Loucy (cell line): ENCODE data around the gene RAB35.

Experiments
- H2AFZ ChIP-seq: fragments of 200-600 bp; sonication (generic); 2 replicates; pipeline ENCODE4 v1.6.0; 2016; ENCODE audit warnings: antibody characterized with exemption, mild to moderate bottlenecking, low read length, moderate library complexity
- H3F3A ChIP-seq: fragments of 200-600 bp; 2 replicates; pipeline ENCODE4 v1.6.0; 2016; ENCODE audit warnings: antibody characterized with exemption, low read depth, mild to moderate bottlenecking
- H3K27me3 ChIP-seq: fragments of 200-600 bp; sonication (generic); 2 replicates; pipeline ENCODE4 v1.6.1; 2014; ENCODE audit warnings: low read length, mild to moderate bottlenecking; ENCODE audit not compliant: insufficient read depth, poor library complexity, severe bottlenecking
- H3K36me3 ChIP-seq: fragments of 200-600 bp; sonication (generic); 2 replicates; pipeline ENCODE4 v1.6.1; 2016; ENCODE audit warnings: low read length; ENCODE audit not compliant: insufficient read depth
- H3K4me1 ChIP-seq: fragments of 200-600 bp; sonication (generic); 2 replicates; pipeline ENCODE4 v1.5.1; 2014; ENCODE audit warnings: low read length, mild to moderate bottlenecking; ENCODE audit not compliant: insufficient read depth, poor library complexity, severe bottlenecking
- H3K4me2 ChIP-seq: fragments of 200-600 bp; sonication (generic); 2 replicates; pipeline ENCODE4 v1.6.0; 2014; ENCODE audit warnings: antibody characterized with exemption, low read length, low read depth, mild to moderate bottlenecking; ENCODE audit not compliant: poor library complexity, severe bottlenecking
- H3K4me3 ChIP-seq: fragments of 200-600 bp; sonication (generic); 2 replicates; pipeline ENCODE4 v1.5.1; 2014; ENCODE audit warnings: low read length, mild to moderate bottlenecking, mixed read lengths; ENCODE audit not compliant: poor library complexity, severe bottlenecking
- H3K79me2 ChIP-seq: fragments of 200-600 bp; sonication (generic); 2 replicates; pipeline ENCODE4 v1.6.1; 2014; ENCODE audit warnings: low read length; ENCODE audit not compliant: insufficient read depth
- H3K9ac ChIP-seq: fragments of 200-600 bp; sonication (generic); 2 replicates; pipeline ENCODE4 v1.6.0; 2014; ENCODE audit warnings: mild to moderate bottlenecking, low read depth, low read length, moderate library complexity; ENCODE audit not compliant: poor library complexity, severe bottlenecking
- H3K9me2 ChIP-seq: fragments of 200-600 bp; sonication (generic); replicated peaks from 2 replicates; pipeline ENCODE4 v1.6.1; 2016; ENCODE audit warnings: low read depth, low read length, mixed read lengths
- H3K9me3 ChIP-seq: fragments of 200-600 bp; sonication (generic); 2 replicates; pipeline ENCODE4 v1.6.1; 2014; ENCODE audit warnings: mild to moderate bottlenecking, antibody characterized with exemption, low read length, low read depth; ENCODE audit not compliant: insufficient read depth
- H4K20me1 ChIP-seq: fragments of 200-600 bp; sonication (generic); 2 replicates; pipeline ENCODE4 v1.6.0; 2014; ENCODE audit warnings: antibody characterized with exemption, low read length, mild to moderate bottlenecking; ENCODE audit not compliant: insufficient read depth, poor library complexity, severe bottlenecking
- EZH2phosphoT487 ChIP-seq: fragments of 200-600 bp; IDR thresholded peaks from 2 replicates; pipeline ENCODE4 v1.6.1; 2018; ENCODE audit warnings: antibody characterized with exemption, mild to moderate bottlenecking, moderate library complexity, borderline replicate concordance
- TF ChIP-seq, protein P1 (sequence below): fragments of 200-600 bp; sonication (generic); conservative IDR thresholded peaks from 2 replicates; pipeline ENCODE4 v1.5.1; 2014; ENCODE audit warnings: mild to moderate bottlenecking, antibody characterized with exemption, low read length

RAB35 gene

DNA sequence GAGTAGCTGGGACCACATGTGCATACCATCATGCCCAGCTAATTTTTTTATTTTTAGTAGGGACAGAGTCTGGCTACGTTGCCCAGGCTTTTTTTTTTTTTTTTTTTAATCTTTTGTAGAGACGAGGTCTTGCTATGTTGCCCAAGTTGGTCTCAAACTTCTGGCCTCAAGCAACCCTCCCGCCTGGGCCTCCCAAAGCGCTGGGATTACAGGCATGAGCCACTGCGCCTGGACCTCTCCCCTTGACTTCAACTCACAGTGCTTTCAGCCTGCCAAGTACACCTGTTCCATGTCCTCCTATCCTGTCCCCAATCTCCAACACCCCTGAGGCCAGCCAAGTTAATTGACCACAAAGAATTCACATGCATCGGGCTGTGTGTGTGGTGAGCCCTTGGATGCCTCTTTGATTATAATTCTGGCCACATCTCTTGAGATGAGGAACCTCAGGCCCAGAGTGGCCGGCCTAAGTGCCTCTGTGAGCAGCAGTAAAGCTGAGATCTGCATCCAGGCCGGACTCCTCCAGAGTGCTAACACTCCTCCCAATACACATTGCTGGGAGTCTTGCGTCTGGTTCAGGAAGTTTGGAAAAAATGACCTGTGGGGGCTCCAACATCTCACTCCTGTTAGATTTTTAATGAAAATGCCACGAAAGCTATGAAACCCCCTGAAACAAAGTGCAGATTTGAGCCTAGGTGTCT lies 6.8 kb downstream of the RAB35 start:
- H3K27me3 ChIP-seq: no peaks in the 10 kb centered on the region
- H3K79me2 ChIP-seq: peaks cover 91% of the 10 kb centered on the region
- H3K9me3 ChIP-seq: no peaks in the 10 kb centered on the region
- H3K4me1 ChIP-seq: peaks cover 21% of the 10 kb centered on the region
- no peaks in the 10 kb centered on the region for H3F3A ChIP-seq
- peak overlapping the region; percentile 60 for H3K4me3 ChIP-seq
- peaks cover 17% of the 10 kb centered on the region; the same call in 1 of the 2 replicates for H3K36me3 ChIP-seq
- H2AFZ ChIP-seq: no peak overlapping the region
- TF ChIP-seq, protein P1, sequence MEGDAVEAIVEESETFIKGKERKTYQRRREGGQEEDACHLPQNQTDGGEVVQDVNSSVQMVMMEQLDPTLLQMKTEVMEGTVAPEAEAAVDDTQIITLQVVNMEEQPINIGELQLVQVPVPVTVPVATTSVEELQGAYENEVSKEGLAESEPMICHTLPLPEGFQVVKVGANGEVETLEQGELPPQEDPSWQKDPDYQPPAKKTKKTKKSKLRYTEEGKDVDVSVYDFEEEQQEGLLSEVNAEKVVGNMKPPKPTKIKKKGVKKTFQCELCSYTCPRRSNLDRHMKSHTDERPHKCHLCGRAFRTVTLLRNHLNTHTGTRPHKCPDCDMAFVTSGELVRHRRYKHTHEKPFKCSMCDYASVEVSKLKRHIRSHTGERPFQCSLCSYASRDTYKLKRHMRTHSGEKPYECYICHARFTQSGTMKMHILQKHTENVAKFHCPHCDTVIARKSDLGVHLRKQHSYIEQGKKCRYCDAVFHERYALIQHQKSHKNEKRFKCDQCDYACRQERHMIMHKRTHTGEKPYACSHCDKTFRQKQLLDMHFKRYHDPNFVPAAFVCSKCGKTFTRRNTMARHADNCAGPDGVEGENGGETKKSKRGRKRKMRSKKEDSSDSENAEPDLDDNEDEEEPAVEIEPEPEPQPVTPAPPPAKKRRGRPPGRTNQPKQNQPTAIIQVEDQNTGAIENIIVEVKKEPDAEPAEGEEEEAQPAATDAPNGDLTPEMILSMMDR: no peak
- no peak for TF ChIP-seq EZH2phosphoT487
- H4K20me1 ChIP-seq: peaks cover 79% of the 10 kb centered on the region
- H3K9me2 ChIP-seq: no peaks in the 10 kb centered on the region
- H3K4me2 ChIP-seq: peak overlapping the region; percentile 68
- peak overlapping the region; percentile 24 for H3K9ac ChIP-seq

DNA sequence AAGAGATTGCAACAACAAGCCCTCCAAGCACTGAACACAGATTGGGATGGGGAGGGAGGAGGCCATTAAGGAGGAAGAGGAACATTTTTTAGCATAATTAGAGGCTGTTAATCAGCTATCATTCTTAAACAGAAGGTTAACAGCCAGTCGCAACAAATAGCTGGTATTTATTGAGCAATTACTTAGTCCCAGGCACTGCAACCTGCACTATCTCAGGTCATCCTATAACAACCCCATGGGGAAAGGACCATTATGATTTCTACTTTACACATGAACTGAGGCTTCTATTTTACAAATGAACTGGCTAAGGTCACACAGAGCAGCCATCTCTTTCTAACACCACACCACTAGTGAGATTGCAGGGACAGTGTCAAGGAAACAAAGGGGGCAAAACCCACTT lies 10.4 kb downstream of the RAB35 start:
- Histone ChIP-seq H3K36me3 (peaks cover 49% of the 10 kb centered on the region; the same call in 1 of the 2 replicates), H3K4me2 (no peak overlapping the region), H3K27me3 (no peaks in the 10 kb centered on the region), H3K9me3 (no peaks in the 10 kb centered on the region), H3K79me2 (peaks cover 88% of the 10 kb centered on the region), H3K9me2 (no peaks in the 10 kb centered on the region), H3K4me1 (peaks cover 7% of the 10 kb centered on the region), H3F3A (no peaks in the 10 kb centered on the region), H3K9ac (no peak overlapping the region), H3K4me3 (no peak overlapping the region), H2AFZ (no peak overlapping the region), H4K20me1 (peaks cover 73% of the 10 kb centered on the region)
- TF ChIP-seq EZH2phosphoT487: no peak
- TF ChIP-seq, protein P1: no peak

GRCh38 chr12:120103371-120103770 lies 13.2 kb downstream of the RAB35 start:
- H3K79me2 ChIP-seq: peaks cover 79% of the 10 kb centered on the region

More at GRCh38 chr12:120103371-120103770, 13.2 kb downstream of the RAB35 start:
- H2AFZ ChIP-seq: no peak overlapping the region
- no peaks in the 10 kb centered on the region for H3K4me1 ChIP-seq
- H3K4me3 ChIP-seq: no peak overlapping the region
- H3K4me2 ChIP-seq: no peak overlapping the region
- peaks cover 76% of the 10 kb centered on the region; the same call in 1 of the 2 replicates for H3K36me3 ChIP-seq
- no peaks in the 10 kb centered on the region for H3K9me3 ChIP-seq
- H3K9me2 ChIP-seq: no peaks in the 10 kb centered on the region
- no peaks in the 10 kb centered on the region for H3K27me3 ChIP-seq
- peaks cover 56% of the 10 kb centered on the region for H4K20me1 ChIP-seq
- no peaks in the 10 kb centered on the region for H3F3A ChIP-seq
- TF ChIP-seq, protein P1: no peak
- TF ChIP-seq EZH2phosphoT487: no peak
- no peak overlapping the region for H3K9ac ChIP-seq
